ENCODE measurements around the gene PRLR.
"Not testable (repeated sequence)": the region's sequence is repeated elsewhere in the genome, so short reads cannot be mapped to it uniquely, and the experiment has no call there.

PRLR gene

GRCh38 chr5:35112300-35112699 lies 118.0 kb downstream of the PRLR start:
- Histone ChIP-seq H3K14ac (ENCODE audit: low read length in 2 of 2) (no peak overlapping the region), H2BK120ac (ENCODE audit: low read depth, low read length) (no peak overlapping the region), H2BK5ac (ENCODE audit: low read depth, low read length, poor library complexity, severe bottlenecking) (no peak overlapping the region), H3K4ac (ENCODE audit: low read depth in 1 of 2, low read length in 2 of 2) (no peak overlapping the region), H4K8ac (ENCODE audit: low read length) (no peak overlapping the region), H2AFZ (ENCODE audit: low read depth, low read length) (no peak overlapping the region), H2BK15ac (ENCODE audit: low read depth, poor library complexity, severe bottlenecking) (no peak overlapping the region), H2AK5ac (ENCODE audit: low read length, severe bottlenecking) (no peak overlapping the region), H2BK12ac (ENCODE audit: low read length in 2 of 2) (no peak overlapping the region), H3K79me1 (replicated peaks; ENCODE audit: low read length, poor library complexity, severe bottlenecking) (no peaks in the 10 kb centered on the region), H3K4me2 (ENCODE audit: low read length, poor library complexity, severe bottlenecking) (no peak overlapping the region), H3K9ac (ENCODE audit: low read length) (no peak overlapping the region), H3K4me3 (ENCODE audit: insufficient read depth in 1 of 2, low read depth in 1 of 2, low read length in 2 of 2) (no peak overlapping the region), H3K27ac (ENCODE audit: low read length, poor library complexity, severe bottlenecking) (no peak overlapping the region), H3K27me3 (ENCODE audit: control insufficient read depth in 1 of 2, insufficient read depth in 1 of 2, low read length in 2 of 2) (no peaks in the 10 kb centered on the region), H4K91ac (ENCODE audit: low read length) (no peak overlapping the region), H3K9me3 (ENCODE audit: control insufficient read depth, low read length) (no peaks in the 10 kb centered on the region), H3K18ac (ENCODE audit: low read depth in 1 of 2, low read length in 2 of 2) (no peak overlapping the region), H3K36me3 (ENCODE audit: control insufficient read depth in 1 of 2, insufficient read depth in 2 of 2, low read depth in 1 of 2, low read length in 2 of 2) (no peaks in the 10 kb centered on the region), H3K4me1 (ENCODE audit: control insufficient read depth, insufficient read depth, low read depth, low read length) (no peaks in the 10 kb centered on the region), H3K23ac (ENCODE audit: low read length in 2 of 2) (no peak overlapping the region)
- no peak for DNase-seq
- 56% methylated on average over 4 of the region's 4 CpGs for WGBS

DNA sequence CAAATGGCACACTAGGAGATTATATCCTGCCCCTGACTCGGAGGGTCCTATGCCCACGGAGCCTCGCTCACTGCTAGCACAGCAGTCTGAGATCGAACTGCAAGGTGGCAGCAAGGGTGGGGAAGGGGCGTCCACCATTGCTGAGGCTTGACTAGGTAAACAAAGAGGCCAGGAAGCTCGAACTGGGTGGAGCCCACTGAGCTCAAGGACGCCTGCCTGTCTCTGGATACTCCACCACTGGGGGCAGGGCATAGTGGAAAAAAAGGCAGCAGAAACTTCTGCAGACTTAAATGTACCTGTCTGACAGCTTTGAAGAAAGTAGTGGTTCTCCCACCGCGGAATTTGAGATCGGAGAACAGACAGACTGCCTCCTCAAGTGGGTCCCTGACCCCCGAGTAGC lies 125.7 kb downstream of the PRLR start:
- H3K9me3 ChIP-seq (ENCODE audit: control insufficient read depth, low read length); H3K27ac ChIP-seq (ENCODE audit: low read length, poor library complexity, severe bottlenecking); H3K9ac ChIP-seq (ENCODE audit: low read length); H4K8ac ChIP-seq (ENCODE audit: low read length); H3K4ac ChIP-seq (ENCODE audit: low read depth in 1 of 2, low read length in 2 of 2); H2BK12ac ChIP-seq (ENCODE audit: low read length in 2 of 2); H3K23ac ChIP-seq (ENCODE audit: low read length in 2 of 2); H2BK15ac ChIP-seq (ENCODE audit: low read depth, poor library complexity, severe bottlenecking); H2BK5ac ChIP-seq (ENCODE audit: low read depth, low read length, poor library complexity, severe bottlenecking); H2AFZ ChIP-seq (ENCODE audit: low read depth, low read length); H2BK120ac ChIP-seq (ENCODE audit: low read depth, low read length); H3K4me1 ChIP-seq (ENCODE audit: control insufficient read depth, insufficient read depth, low read depth, low read length); H3K4me2 ChIP-seq (ENCODE audit: low read length, poor library complexity, severe bottlenecking); H4K91ac ChIP-seq (ENCODE audit: low read length); H3K18ac ChIP-seq (ENCODE audit: low read depth in 1 of 2, low read length in 2 of 2); H2AK5ac ChIP-seq (ENCODE audit: low read length, severe bottlenecking); H3K79me1 ChIP-seq (replicated peaks; ENCODE audit: low read length, poor library complexity, severe bottlenecking); H3K14ac ChIP-seq (ENCODE audit: low read length in 2 of 2); H3K4me3 ChIP-seq (ENCODE audit: insufficient read depth in 1 of 2, low read depth in 1 of 2, low read length in 2 of 2); DNase-seq; H3K27me3 ChIP-seq (ENCODE audit: control insufficient read depth in 1 of 2, insufficient read depth in 1 of 2, low read length in 2 of 2); H3K36me3 ChIP-seq (ENCODE audit: control insufficient read depth in 1 of 2, insufficient read depth in 2 of 2, low read depth in 1 of 2, low read length in 2 of 2): not testable (repeated sequence)
- WGBS: 78% methylated on average over 11 of the region's 11 CpGs

DNA sequence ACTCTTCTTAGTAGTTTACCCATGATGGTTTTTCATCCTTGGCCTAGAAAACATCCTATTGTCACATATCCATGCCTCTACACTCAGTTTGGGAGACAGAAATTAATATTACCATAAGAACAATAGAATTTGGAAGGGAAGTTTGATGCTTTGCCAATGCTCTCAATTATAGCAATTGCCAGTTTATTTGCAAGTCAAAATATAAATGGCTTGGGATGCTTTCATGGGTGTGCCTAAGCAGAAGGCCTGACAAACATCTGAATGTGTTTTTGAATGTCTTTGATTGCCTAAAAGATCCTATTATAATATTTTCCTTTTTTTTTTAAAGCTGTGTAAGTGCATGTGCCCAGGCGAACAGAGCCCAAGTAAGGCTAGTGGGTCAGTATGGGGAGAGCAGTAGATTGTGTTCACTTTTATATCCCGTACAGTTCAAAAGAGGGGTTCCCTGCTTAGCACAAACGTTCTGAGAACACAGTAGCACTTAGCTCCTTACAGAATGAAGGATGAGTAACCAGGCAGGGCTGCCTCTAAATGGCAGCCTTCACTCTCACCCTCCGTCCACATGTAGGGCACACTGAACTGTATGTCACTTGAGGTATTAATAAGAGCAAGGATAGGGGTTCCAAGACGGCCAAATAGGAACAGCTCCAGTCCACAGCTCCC lies 126.5 kb downstream of the PRLR start:
- DNase-seq: no peak
- H3K27me3 ChIP-seq (ENCODE audit: control insufficient read depth in 1 of 2, insufficient read depth in 1 of 2, low read length in 2 of 2): no peaks in the 10 kb centered on the region
- H3K4me3 ChIP-seq (ENCODE audit: insufficient read depth in 1 of 2, low read depth in 1 of 2, low read length in 2 of 2): no peak overlapping the region
- H2AFZ ChIP-seq (ENCODE audit: low read depth, low read length): no peak overlapping the region
- no peak overlapping the region for H2BK12ac ChIP-seq (ENCODE audit: low read length in 2 of 2)
- H3K23ac ChIP-seq (ENCODE audit: low read length in 2 of 2): no peak overlapping the region
- 83% methylated on average over 3 of the region's 5 CpGs for WGBS
- H3K4ac ChIP-seq (ENCODE audit: low read depth in 1 of 2, low read length in 2 of 2): no peak overlapping the region
- H3K4me1 ChIP-seq (ENCODE audit: control insufficient read depth, insufficient read depth, low read depth, low read length): no peaks in the 10 kb centered on the region
- no peak overlapping the region for H3K27ac ChIP-seq (ENCODE audit: low read length, poor library complexity, severe bottlenecking)
- no peak overlapping the region for H2BK5ac ChIP-seq (ENCODE audit: low read depth, low read length, poor library complexity, severe bottlenecking)
- no peak overlapping the region for H2AK5ac ChIP-seq (ENCODE audit: low read length, severe bottlenecking)
- no peaks in the 10 kb centered on the region for H3K9me3 ChIP-seq (ENCODE audit: control insufficient read depth, low read length)
- no peak overlapping the region for H3K14ac ChIP-seq (ENCODE audit: low read length in 2 of 2)
- H3K9ac ChIP-seq (ENCODE audit: low read length): no peak overlapping the region
- no peaks in the 10 kb centered on the region for H3K36me3 ChIP-seq (ENCODE audit: control insufficient read depth in 1 of 2, insufficient read depth in 2 of 2, low read depth in 1 of 2, low read length in 2 of 2)
- no peak overlapping the region for H4K91ac ChIP-seq (ENCODE audit: low read length)
- H2BK120ac ChIP-seq (ENCODE audit: low read depth, low read length): no peak overlapping the region
- H4K8ac ChIP-seq (ENCODE audit: low read length): no peak overlapping the region
- H3K18ac ChIP-seq (ENCODE audit: low read depth in 1 of 2, low read length in 2 of 2): no peak overlapping the region
- no peak overlapping the region for H3K4me2 ChIP-seq (ENCODE audit: low read length, poor library complexity, severe bottlenecking)
- no peak overlapping the region for H2BK15ac ChIP-seq (ENCODE audit: low read depth, poor library complexity, severe bottlenecking)
- H3K79me1 ChIP-seq (replicated peaks; ENCODE audit: low read length, poor library complexity, severe bottlenecking): no peaks in the 10 kb centered on the region

GRCh38 chr5:35101720-35102119 lies 128.6 kb downstream of the PRLR start:
- not testable (repeated sequence) for H2BK15ac ChIP-seq (ENCODE audit: low read depth, poor library complexity, severe bottlenecking); H3K4ac ChIP-seq (ENCODE audit: low read depth in 1 of 2, low read length in 2 of 2); H2AK5ac ChIP-seq (ENCODE audit: low read length, severe bottlenecking); H3K36me3 ChIP-seq (ENCODE audit: control insufficient read depth in 1 of 2, insufficient read depth in 2 of 2, low read depth in 1 of 2, low read length in 2 of 2); H3K14ac ChIP-seq (ENCODE audit: low read length in 2 of 2); H4K8ac ChIP-seq (ENCODE audit: low read length); H2BK12ac ChIP-seq (ENCODE audit: low read length in 2 of 2); H3K18ac ChIP-seq (ENCODE audit: low read depth in 1 of 2, low read length in 2 of 2); H3K23ac ChIP-seq (ENCODE audit: low read length in 2 of 2); H2BK5ac ChIP-seq (ENCODE audit: low read depth, low read length, poor library complexity, severe bottlenecking); H3K27me3 ChIP-seq (ENCODE audit: control insufficient read depth in 1 of 2, insufficient read depth in 1 of 2, low read length in 2 of 2); DNase-seq; H2BK120ac ChIP-seq (ENCODE audit: low read depth, low read length); H3K4me1 ChIP-seq (ENCODE audit: control insufficient read depth, insufficient read depth, low read depth, low read length); H3K79me1 ChIP-seq (replicated peaks; ENCODE audit: low read length, poor library complexity, severe bottlenecking); H3K27ac ChIP-seq (ENCODE audit: low read length, poor library complexity, severe bottlenecking); H4K91ac ChIP-seq (ENCODE audit: low read length); H3K4me3 ChIP-seq (ENCODE audit: insufficient read depth in 1 of 2, low read depth in 1 of 2, low read length in 2 of 2); H2AFZ ChIP-seq (ENCODE audit: low read depth, low read length); H3K9me3 ChIP-seq (ENCODE audit: control insufficient read depth, low read length); H3K4me2 ChIP-seq (ENCODE audit: low read length, poor library complexity, severe bottlenecking); H3K9ac ChIP-seq (ENCODE audit: low read length)
- WGBS: 93% methylated on average over 9 of the region's 9 CpGs

Measured in mesenchymal stem cell (in vitro differentiated cells and primary cell).